ENCODE measurements around the gene DMAC2L.
A peak's percentile ranks its signal among the peaks of the same experiment; 100 is the strongest.
"Not testable (repeated sequence)": the region's sequence is repeated elsewhere in the genome, so short reads cannot be mapped to it uniquely, and the experiment has no call there.

Gene DMAC2L

DNA sequence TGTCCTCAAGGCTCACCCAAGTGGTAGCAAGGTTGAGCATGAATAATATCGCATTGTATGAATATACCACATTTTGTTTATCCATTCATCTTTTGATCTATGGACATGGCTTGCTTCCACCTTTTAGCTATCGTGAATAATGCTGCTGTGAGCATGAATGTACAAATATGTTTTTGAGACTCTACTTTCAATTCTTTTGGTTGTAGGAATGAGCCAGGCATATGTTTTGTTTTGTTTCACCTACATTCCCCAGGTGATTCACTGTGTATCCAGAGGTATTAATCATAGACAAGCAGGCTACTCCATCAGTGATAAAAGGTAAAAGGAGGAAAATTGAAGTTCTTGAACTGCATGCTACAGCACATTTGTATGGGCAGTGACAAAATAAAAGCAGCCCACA, 48.7 kb downstream of the DMAC2L start:
- Histone ChIP-seq H3K27me3 (ENCODE audit: insufficient read depth, low read length, poor library complexity, severe bottlenecking) (no peaks in the 10 kb centered on the region), H3F3A (ENCODE audit: low read depth) (peaks cover 9% of the 10 kb centered on the region), H2AFZ (ENCODE audit: low read length) (no peak overlapping the region), H3K9ac (ENCODE audit: low read depth, low read length, poor library complexity, severe bottlenecking) (no peak overlapping the region), H3K4me2 (ENCODE audit: low read depth, low read length, poor library complexity, severe bottlenecking) (no peak overlapping the region), H3K36me3 (ENCODE audit: insufficient read depth, low read length) (no peaks in the 10 kb centered on the region), H3K79me2 (ENCODE audit: insufficient read depth, low read length) (no peaks in the 10 kb centered on the region), H4K20me1 (ENCODE audit: insufficient read depth, low read length, poor library complexity, severe bottlenecking) (no peaks in the 10 kb centered on the region), H3K4me3 (ENCODE audit: low read length, poor library complexity, severe bottlenecking) (no peak overlapping the region), H3K9me3 (ENCODE audit: insufficient read depth, low read depth, low read length) (no peaks in the 10 kb centered on the region), H3K9me2 (replicated peaks; ENCODE audit: low read depth, low read length) (no peaks in the 10 kb centered on the region), H3K4me1 (ENCODE audit: insufficient read depth, low read length, poor library complexity, severe bottlenecking) (peaks cover 29% of the 10 kb centered on the region)
- no peak for TF ChIP-seq EZH2phosphoT487 (IDR thresholded peaks at IDR 0.05; ENCODE audit: borderline replicate concordance)
- TF ChIP-seq, protein P1, sequence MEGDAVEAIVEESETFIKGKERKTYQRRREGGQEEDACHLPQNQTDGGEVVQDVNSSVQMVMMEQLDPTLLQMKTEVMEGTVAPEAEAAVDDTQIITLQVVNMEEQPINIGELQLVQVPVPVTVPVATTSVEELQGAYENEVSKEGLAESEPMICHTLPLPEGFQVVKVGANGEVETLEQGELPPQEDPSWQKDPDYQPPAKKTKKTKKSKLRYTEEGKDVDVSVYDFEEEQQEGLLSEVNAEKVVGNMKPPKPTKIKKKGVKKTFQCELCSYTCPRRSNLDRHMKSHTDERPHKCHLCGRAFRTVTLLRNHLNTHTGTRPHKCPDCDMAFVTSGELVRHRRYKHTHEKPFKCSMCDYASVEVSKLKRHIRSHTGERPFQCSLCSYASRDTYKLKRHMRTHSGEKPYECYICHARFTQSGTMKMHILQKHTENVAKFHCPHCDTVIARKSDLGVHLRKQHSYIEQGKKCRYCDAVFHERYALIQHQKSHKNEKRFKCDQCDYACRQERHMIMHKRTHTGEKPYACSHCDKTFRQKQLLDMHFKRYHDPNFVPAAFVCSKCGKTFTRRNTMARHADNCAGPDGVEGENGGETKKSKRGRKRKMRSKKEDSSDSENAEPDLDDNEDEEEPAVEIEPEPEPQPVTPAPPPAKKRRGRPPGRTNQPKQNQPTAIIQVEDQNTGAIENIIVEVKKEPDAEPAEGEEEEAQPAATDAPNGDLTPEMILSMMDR (conservative IDR thresholded peaks at IDR 0.05; ENCODE audit: low read length) = no peak

DNA sequence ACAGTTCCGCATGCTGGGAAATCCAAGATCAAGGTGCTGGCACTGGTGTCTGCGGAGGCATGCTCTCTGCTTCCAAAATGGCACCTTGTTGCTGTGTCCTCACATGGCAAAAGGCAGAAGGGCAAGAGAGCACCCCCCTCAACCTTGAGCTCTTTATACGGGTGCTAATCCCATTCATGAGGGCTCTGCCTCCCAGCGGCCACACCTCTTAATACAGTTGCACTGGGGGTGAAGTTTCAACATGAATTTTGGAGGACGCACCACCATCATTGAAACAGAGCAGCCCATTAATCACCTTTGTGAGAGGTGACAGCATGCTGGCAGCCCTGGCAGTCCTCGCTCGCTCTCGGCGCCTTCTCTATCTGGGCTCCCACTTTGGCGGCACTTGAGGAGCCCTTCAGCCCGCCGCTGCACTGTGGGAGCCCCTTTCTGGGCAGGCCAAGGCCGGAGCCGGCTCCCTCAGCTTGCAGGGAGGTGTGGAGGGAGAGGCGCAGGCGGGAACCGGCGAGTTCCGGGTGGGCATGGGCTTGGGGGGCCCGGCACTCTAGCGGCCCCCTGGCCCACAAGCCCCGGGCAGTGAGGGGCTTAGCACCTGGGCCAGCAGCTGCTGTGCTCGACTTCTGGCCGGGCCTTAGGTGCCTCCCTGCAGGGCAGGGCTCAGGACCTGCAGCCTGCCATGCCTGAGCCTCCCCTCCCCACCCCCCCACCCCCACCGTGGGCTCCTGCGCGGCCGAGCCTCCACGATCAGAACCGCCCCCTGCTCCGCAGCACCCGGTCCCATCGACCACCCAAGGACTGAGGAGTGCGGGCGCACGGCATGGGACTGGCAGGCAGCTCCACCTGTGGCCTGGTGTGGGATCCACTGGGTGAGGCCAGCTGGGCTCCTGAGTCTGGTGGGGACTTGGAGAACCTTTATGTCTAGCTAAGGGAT, 49.6 kb downstream of the DMAC2L start:
- H4K20me1 ChIP-seq (ENCODE audit: insufficient read depth, low read length, poor library complexity, severe bottlenecking); H3K4me2 ChIP-seq (ENCODE audit: low read depth, low read length, poor library complexity, severe bottlenecking); H3K9me2 ChIP-seq (replicated peaks; ENCODE audit: low read depth, low read length); H3K27me3 ChIP-seq (ENCODE audit: insufficient read depth, low read length, poor library complexity, severe bottlenecking); H2AFZ ChIP-seq (ENCODE audit: low read length); H3K9ac ChIP-seq (ENCODE audit: low read depth, low read length, poor library complexity, severe bottlenecking); H3K36me3 ChIP-seq (ENCODE audit: insufficient read depth, low read length); H3K4me3 ChIP-seq (ENCODE audit: low read length, poor library complexity, severe bottlenecking); H3K79me2 ChIP-seq (ENCODE audit: insufficient read depth, low read length); H3K9me3 ChIP-seq (ENCODE audit: insufficient read depth, low read depth, low read length); H3F3A ChIP-seq (ENCODE audit: low read depth): not testable (repeated sequence)
- H3K4me1 ChIP-seq (ENCODE audit: insufficient read depth, low read length, poor library complexity, severe bottlenecking) = peaks cover 37% of the 10 kb centered on the region

DNA sequence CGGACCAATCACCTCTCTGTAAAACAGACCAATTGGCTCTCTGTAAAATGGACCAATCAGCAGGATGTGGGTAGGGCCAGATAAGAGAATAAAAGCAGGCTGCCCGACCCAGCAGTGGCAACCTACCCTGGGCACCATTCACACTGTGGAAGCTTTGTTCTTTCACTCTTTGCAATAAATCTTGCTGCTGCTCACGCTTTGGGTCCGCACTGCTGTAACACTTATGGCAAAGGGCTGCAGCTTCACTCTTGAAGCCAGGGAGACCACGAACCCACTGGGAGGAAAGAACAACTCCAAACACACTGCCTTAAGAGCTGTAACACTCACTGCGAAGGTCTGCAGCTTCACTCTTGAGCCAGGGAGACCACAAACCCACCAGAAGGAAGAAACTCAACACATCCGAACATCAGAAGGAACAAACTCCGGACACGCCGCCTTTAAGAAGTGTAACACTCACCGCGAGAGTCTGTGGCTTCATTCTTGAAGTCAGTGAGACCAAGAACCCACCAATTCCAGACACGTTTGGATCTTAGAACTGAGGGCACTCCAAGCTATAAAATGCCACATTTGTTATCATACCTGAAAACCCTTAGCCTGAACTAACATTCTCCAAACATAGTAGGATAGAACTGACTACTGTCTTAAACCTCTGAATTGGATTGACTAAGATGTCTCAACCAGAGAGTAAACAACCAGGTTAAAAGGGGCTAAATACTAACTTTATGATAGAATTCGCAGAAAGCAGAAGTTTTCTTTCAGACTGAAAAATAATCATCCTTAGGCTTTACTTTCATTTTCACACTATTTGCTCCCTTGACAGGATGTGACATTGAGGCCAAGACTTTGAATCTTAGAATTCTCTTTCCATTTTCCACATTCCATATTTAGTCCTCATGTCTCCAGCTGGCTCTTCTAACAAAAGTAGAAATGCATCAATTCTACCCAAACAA, 50.9 kb downstream of the DMAC2L start:
- Histone ChIP-seq H2AFZ (ENCODE audit: low read length) (peak overlapping the region; percentile 39), H3K4me2 (ENCODE audit: low read depth, low read length, poor library complexity, severe bottlenecking) (peak overlapping the region; percentile 99)
- TF ChIP-seq, protein P1 (conservative IDR thresholded peaks at IDR 0.05; ENCODE audit: low read length) = no peak
- TF ChIP-seq EZH2phosphoT487 (IDR thresholded peaks at IDR 0.05; ENCODE audit: borderline replicate concordance) = no peak

More for the DNA sequence above, 50.9 kb downstream of the DMAC2L start:
- H4K20me1 ChIP-seq (ENCODE audit: insufficient read depth, low read length, poor library complexity, severe bottlenecking) = no peaks in the 10 kb centered on the region
- H3K27me3 ChIP-seq (ENCODE audit: insufficient read depth, low read length, poor library complexity, severe bottlenecking) = no peaks in the 10 kb centered on the region
- H3K79me2 ChIP-seq (ENCODE audit: insufficient read depth, low read length) = no peaks in the 10 kb centered on the region
- no peaks in the 10 kb centered on the region for H3K9me3 ChIP-seq (ENCODE audit: insufficient read depth, low read depth, low read length)
- H3K9me2 ChIP-seq (replicated peaks; ENCODE audit: low read depth, low read length) = no peaks in the 10 kb centered on the region
- no peaks in the 10 kb centered on the region for H3K36me3 ChIP-seq (ENCODE audit: insufficient read depth, low read length)
- H3K4me1 ChIP-seq (ENCODE audit: insufficient read depth, low read length, poor library complexity, severe bottlenecking) = peaks cover 35% of the 10 kb centered on the region
- peak overlapping the region; percentile 77 for H3K9ac ChIP-seq (ENCODE audit: low read depth, low read length, poor library complexity, severe bottlenecking)
- H3K4me3 ChIP-seq (ENCODE audit: low read length, poor library complexity, severe bottlenecking) = peak overlapping the region; percentile 83
- H3F3A ChIP-seq (ENCODE audit: low read depth) = peaks cover 9% of the 10 kb centered on the region
